Parathyroid adenoma (tissue), 2 donors: ENCODE results near the gene PTPN3.

Experiments used
- H2AFZ ChIP-seq: fragments of 300-600 bp; sonication (generic); one replicate; pipeline ENCODE4 v1.7.0; 2017; ENCODE audit warnings: antibody characterized with exemption, mild to moderate bottlenecking
- H3K27ac ChIP-seq: fragments of 300-600 bp; sonication (generic); one replicate; pipeline ENCODE4 v1.7.0; 2017
- H3K27me3 ChIP-seq: fragments of 300-600 bp; sonication (generic); one replicate; pipeline ENCODE4 v1.7.0; 2017; ENCODE audit warnings: low read length; ENCODE audit not compliant: control insufficient read depth, insufficient read depth
- H3K36me3 ChIP-seq: fragments of 300-600 bp; sonication (generic); one replicate; pipeline ENCODE4 v1.7.0; 2017; ENCODE audit warnings: low read length; ENCODE audit not compliant: control insufficient read depth, insufficient read depth
- H3K4me1 ChIP-seq: fragments of 300-600 bp; sonication (generic); one replicate; pipeline ENCODE4 v1.7.0; 2017; ENCODE audit warnings: control low read depth
- H3K4me2 ChIP-seq: fragments of 300-600 bp; sonication (generic); one replicate; pipeline ENCODE4 v1.7.0; 2017; ENCODE audit warnings: low read length
- H3K4me3 ChIP-seq: fragments of 300-600 bp; sonication (generic); one replicate; pipeline ENCODE4 v1.7.0; 2017; ENCODE audit warnings: low read depth, low read length
- H3K79me2 ChIP-seq: fragments of 300-600 bp; sonication (generic); one replicate; pipeline ENCODE4 v1.7.0; 2017; ENCODE audit warnings: control low read depth
- H3K9ac ChIP-seq: fragments of 300-600 bp; sonication (generic); one replicate; pipeline ENCODE4 v1.7.0; 2017; ENCODE audit warnings: mild to moderate bottlenecking
- H3K9me3 ChIP-seq: fragments of 300-600 bp; sonication (generic); one replicate; pipeline ENCODE4 v1.7.0; 2017; ENCODE audit warnings: low read length; ENCODE audit not compliant: control insufficient read depth
- TF ChIP-seq, protein P1 (sequence below): fragments of 300-600 bp; sonication (generic); IDR thresholded peaks from one replicate; pipeline ENCODE4 v1.7.0; 2017; ENCODE audit warnings: antibody characterized with exemption, mild to moderate bottlenecking
- donor health status: primary hyperparathyroidism.

The PTPN3 gene

DNA sequence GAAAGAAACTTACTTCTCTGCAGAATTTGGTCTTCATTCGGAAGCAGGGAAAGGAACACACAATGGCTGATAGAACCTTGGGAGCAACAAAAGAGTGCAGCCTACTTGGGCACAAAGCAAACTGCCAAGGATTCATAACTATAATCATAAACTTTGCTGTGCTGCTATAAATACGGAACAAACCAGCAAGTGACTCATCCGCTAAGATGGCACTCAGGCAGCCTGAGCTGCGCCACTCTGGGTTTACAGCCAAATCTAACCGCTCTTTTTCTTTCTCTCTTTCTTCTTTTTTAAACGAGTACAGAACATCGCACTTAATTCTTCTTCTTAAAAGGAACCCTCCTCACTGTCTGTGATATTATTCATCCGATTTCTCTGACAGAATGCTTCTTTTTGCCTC, 81.1 kb downstream of the PTPN3 start:
- Histone ChIP-seq H3K36me3 (no peaks in the 10 kb centered on the region), H3K9ac (no peak overlapping the region), H3K4me3 (no peak overlapping the region), H3K4me1 (no peaks in the 10 kb centered on the region), H3K4me2 (no peak overlapping the region), H3K79me2 (no peaks in the 10 kb centered on the region), H2AFZ (no peak overlapping the region), H3K27ac (no peak overlapping the region), H3K27me3 (no peaks in the 10 kb centered on the region), H3K9me3 (no peaks in the 10 kb centered on the region)
- TF ChIP-seq, protein P1, sequence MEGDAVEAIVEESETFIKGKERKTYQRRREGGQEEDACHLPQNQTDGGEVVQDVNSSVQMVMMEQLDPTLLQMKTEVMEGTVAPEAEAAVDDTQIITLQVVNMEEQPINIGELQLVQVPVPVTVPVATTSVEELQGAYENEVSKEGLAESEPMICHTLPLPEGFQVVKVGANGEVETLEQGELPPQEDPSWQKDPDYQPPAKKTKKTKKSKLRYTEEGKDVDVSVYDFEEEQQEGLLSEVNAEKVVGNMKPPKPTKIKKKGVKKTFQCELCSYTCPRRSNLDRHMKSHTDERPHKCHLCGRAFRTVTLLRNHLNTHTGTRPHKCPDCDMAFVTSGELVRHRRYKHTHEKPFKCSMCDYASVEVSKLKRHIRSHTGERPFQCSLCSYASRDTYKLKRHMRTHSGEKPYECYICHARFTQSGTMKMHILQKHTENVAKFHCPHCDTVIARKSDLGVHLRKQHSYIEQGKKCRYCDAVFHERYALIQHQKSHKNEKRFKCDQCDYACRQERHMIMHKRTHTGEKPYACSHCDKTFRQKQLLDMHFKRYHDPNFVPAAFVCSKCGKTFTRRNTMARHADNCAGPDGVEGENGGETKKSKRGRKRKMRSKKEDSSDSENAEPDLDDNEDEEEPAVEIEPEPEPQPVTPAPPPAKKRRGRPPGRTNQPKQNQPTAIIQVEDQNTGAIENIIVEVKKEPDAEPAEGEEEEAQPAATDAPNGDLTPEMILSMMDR = no peak

DNA sequence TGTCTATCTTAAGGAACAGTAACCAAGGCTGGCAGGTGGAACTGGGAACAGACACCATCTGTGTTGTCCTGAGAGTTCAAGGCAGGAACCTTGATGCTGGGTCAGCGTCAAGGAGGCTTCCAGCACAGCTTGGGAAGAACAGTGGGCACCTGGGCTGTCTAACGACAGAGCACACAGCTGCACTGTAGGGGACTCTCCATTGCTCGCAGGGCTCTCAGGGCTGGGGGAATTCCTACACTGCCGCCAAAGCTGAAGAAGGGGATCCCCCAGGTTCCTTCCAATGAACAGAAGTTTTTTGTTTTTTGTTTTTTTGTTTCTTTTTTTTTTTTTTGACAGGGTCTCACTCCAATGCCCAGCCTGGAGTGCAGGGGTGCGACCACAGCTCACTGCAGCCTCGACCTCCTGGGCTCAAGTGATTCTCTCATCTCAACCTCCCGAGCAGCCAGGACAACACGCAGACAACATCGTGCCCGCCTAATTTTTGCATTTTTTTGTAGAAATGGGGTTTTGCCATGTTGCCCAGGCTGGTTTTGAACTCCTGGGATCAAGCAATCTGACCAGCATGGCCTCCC, 81.9 kb downstream of the PTPN3 start:
- H3K79me2 ChIP-seq = no peaks in the 10 kb centered on the region
- TF ChIP-seq, protein P1 = no peak
- no peak overlapping the region for H3K27ac ChIP-seq
- H3K4me1 ChIP-seq = no peaks in the 10 kb centered on the region
- H3K4me2 ChIP-seq = no peak overlapping the region
- H3K4me3 ChIP-seq = no peak overlapping the region
- no peak overlapping the region for H3K9ac ChIP-seq
- H3K27me3 ChIP-seq = no peaks in the 10 kb centered on the region
- no peak overlapping the region for H2AFZ ChIP-seq
- H3K9me3 ChIP-seq = no peaks in the 10 kb centered on the region
- H3K36me3 ChIP-seq = no peaks in the 10 kb centered on the region

DNA sequence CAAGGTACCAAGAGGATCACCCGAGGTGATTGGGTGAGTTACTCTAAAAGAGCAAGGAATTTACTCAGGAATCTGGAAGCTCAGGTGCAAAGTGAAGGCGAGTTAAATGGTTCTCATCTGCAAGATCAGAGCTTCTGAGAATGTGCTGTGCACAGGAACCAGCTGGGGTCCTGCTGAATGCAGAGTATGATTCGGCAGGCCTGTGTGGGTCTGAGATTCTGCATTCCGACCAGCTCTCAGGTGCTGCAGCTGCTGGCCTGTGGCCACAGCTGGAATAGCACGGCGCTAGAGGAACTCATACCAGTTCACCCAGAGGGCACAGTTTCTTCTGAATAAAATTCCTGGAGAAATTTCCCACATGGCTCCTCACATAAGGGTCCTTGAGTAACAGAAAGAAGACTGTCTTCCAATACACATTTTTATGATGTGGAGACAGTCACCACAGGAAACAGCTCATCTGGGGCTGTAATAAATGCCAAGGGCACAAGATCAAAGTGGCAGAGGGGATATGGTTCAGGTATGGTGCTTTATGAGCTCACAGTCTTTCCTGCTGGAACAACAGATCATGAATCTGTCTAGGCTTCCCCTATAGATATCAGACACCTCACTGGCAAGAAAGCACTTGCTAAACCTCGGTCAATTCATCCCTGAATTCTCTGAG, 83.9 kb downstream of the PTPN3 start:
- H3K36me3 ChIP-seq = no peaks in the 10 kb centered on the region
- H3K9me3 ChIP-seq = no peaks in the 10 kb centered on the region
- H3K4me3 ChIP-seq = no peak overlapping the region
- H3K4me1 ChIP-seq = no peaks in the 10 kb centered on the region
- H3K27me3 ChIP-seq = no peaks in the 10 kb centered on the region
- H3K27ac ChIP-seq = no peak overlapping the region
- no peak overlapping the region for H3K9ac ChIP-seq
- TF ChIP-seq, protein P1 = no peak
- H2AFZ ChIP-seq = no peak overlapping the region
- no peak overlapping the region for H3K4me2 ChIP-seq
- H3K79me2 ChIP-seq = no peaks in the 10 kb centered on the region

DNA sequence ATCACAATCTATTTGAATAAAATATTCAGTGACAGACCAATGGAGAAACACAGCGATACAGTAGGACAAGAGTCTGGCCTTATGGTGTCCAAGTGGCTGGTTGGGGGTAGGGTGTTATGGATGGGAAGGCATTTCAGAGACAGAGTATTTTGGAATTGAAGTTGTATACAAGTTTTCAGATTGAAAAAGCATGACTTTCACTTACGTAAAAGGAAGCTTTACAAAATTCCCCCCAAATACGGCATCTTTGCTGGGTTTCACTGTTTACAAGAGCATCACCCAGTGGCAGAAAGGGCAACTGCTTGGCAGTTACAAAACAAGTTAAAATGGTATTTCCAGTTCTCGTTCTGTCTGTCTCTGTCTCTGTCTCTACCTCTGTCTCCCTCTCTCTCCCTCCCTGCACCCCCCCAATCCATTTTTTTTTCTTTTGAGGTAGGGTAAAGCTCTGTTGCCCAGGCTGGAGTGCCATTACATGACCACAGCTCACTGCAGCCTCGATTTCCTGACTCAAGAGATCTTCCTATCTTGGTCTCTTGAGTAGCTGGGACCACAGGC, 86.2 kb downstream of the PTPN3 start:
- Histone ChIP-seq H3K36me3 (no peaks in the 10 kb centered on the region), H3K9me3 (no peaks in the 10 kb centered on the region), H3K27ac (no peak overlapping the region), H3K4me3 (no peak overlapping the region), H2AFZ (no peak overlapping the region), H3K4me2 (no peak overlapping the region), H3K79me2 (no peaks in the 10 kb centered on the region), H3K9ac (no peak overlapping the region), H3K4me1 (no peaks in the 10 kb centered on the region), H3K27me3 (no peaks in the 10 kb centered on the region)
- TF ChIP-seq, protein P1 = peak; percentile 36
